ENCODE results near the gene MPHOSPH10. TPM values are rescaled to one million over a fixed set of nuclear protein-coding genes. Genes with fewer than 3 reads are reported as not detected.

MPHOSPH10 gene
- total and polyA plus RNA-seq, 10 of the 15 experiments (the other 5 are each of a cell fraction or from before 2014, with no cell fraction given), result 23.8 to 56.8 (median 41.3) TPM

GRCh38 chr2:71130152-71130904, at the start of gene MPHOSPH10, which contains the start of gene MCEE (continued):
- TF ChIP-seq RBBP5 (conservative IDR thresholded peaks at IDR 0.05), result 0 out of 2 replicates have a peak, but pooled peaks have one; percentile 24
- TF ChIP-seq, protein P1, sequence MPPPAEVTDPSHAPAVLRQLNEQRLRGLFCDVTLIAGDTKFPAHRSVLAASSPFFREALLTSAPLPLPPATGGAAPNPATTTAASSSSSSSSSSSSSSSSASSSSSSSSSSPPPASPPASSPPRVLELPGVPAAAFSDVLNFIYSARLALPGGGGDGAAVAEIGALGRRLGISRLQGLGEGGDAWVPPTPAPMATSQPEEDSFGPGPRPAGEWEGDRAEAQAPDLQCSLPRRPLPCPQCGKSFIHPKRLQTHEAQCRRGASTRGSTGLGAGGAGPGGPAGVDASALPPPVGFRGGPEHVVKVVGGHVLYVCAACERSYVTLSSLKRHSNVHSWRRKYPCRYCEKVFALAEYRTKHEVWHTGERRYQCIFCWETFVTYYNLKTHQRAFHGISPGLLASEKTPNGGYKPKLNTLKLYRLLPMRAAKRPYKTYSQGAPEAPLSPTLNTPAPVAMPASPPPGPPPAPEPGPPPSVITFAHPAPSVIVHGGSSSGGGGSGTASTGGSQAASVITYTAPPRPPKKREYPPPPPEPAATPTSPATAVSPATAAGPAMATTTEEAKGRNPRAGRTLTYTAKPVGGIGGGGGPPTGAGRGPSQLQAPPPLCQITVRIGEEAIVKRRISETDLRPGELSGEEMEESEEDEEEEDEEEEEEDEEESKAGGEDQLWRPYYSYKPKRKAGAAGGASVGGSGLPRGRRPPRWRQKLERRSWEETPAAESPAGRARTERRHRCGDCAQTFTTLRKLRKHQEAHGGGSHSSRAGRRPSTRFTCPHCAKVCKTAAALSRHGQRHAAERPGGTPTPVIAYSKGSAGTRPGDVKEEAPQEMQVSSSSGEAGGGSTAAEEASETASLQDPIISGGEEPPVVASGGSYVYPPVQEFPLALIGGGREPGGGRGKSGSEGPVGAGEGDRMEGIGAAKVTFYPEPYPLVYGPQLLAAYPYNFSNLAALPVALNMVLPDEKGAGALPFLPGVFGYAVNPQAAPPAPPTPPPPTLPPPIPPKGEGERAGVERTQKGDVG (CRISPR knock-in tag; IDR thresholded peaks at IDR 0.05), result no peak
- TF ChIP-seq EGR1 (IDR thresholded peaks at IDR 0.05; ENCODE audit: borderline replicate concordance in 1 of 2, low read depth in 2 of 2, low read length in 2 of 2), result peak; percentile 40 to 59; a peak in 2 of 3 replicates
- TF ChIP-seq CBFB (IDR thresholded peaks at IDR 0.05; ENCODE audit: low read depth), result peak; percentile 67
- TF ChIP-seq, protein P2, sequence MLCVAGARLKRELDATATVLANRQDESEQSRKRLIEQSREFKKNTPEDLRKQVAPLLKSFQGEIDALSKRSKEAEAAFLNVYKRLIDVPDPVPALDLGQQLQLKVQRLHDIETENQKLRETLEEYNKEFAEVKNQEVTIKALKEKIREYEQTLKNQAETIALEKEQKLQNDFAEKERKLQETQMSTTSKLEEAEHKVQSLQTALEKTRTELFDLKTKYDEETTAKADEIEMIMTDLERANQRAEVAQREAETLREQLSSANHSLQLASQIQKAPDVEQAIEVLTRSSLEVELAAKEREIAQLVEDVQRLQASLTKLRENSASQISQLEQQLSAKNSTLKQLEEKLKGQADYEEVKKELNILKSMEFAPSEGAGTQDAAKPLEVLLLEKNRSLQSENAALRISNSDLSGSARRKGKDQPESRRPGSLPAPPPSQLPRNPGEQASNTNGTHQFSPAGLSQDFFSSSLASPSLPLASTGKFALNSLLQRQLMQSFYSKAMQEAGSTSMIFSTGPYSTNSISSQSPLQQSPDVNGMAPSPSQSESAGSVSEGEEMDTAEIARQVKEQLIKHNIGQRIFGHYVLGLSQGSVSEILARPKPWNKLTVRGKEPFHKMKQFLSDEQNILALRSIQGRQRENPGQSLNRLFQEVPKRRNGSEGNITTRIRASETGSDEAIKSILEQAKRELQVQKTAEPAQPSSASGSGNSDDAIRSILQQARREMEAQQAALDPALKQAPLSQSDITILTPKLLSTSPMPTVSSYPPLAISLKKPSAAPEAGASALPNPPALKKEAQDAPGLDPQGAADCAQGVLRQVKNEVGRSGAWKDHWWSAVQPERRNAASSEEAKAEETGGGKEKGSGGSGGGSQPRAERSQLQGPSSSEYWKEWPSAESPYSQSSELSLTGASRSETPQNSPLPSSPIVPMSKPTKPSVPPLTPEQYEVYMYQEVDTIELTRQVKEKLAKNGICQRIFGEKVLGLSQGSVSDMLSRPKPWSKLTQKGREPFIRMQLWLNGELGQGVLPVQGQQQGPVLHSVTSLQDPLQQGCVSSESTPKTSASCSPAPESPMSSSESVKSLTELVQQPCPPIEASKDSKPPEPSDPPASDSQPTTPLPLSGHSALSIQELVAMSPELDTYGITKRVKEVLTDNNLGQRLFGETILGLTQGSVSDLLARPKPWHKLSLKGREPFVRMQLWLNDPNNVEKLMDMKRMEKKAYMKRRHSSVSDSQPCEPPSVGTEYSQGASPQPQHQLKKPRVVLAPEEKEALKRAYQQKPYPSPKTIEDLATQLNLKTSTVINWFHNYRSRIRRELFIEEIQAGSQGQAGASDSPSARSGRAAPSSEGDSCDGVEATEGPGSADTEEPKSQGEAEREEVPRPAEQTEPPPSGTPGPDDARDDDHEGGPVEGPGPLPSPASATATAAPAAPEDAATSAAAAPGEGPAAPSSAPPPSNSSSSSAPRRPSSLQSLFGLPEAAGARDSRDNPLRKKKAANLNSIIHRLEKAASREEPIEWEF (IDR thresholded peaks at IDR 0.05; ENCODE audit: insufficient replicate concordance, low read depth, low read length), result no peak
- TF ChIP-seq KLF5 (IDR thresholded peaks at IDR 0.05; ENCODE audit: partially characterized antibody), result peak; percentile 92
- TF ChIP-seq, protein P3, sequence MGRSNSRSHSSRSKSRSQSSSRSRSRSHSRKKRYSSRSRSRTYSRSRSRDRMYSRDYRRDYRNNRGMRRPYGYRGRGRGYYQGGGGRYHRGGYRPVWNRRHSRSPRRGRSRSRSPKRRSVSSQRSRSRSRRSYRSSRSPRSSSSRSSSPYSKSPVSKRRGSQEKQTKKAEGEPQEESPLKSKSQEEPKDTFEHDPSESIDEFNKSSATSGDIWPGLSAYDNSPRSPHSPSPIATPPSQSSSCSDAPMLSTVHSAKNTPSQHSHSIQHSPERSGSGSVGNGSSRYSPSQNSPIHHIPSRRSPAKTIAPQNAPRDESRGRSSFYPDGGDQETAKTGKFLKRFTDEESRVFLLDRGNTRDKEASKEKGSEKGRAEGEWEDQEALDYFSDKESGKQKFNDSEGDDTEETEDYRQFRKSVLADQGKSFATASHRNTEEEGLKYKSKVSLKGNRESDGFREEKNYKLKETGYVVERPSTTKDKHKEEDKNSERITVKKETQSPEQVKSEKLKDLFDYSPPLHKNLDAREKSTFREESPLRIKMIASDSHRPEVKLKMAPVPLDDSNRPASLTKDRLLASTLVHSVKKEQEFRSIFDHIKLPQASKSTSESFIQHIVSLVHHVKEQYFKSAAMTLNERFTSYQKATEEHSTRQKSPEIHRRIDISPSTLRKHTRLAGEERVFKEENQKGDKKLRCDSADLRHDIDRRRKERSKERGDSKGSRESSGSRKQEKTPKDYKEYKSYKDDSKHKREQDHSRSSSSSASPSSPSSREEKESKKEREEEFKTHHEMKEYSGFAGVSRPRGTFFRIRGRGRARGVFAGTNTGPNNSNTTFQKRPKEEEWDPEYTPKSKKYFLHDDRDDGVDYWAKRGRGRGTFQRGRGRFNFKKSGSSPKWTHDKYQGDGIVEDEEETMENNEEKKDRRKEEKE (IDR thresholded peaks at IDR 0.05), result peak; percentile 71; the same call in 1 of the 2 replicates
- no peak for TF ChIP-seq PBX3 (IDR thresholded peaks at IDR 0.05; ENCODE audit: insufficient replicate concordance, low read depth, low read length)
- TF ChIP-seq TARDBP (IDR thresholded peaks at IDR 0.05; ENCODE audit: borderline replicate concordance), result peak; percentile 85; the same call in 1 of the 2 replicates
- TF ChIP-seq, protein P4, sequence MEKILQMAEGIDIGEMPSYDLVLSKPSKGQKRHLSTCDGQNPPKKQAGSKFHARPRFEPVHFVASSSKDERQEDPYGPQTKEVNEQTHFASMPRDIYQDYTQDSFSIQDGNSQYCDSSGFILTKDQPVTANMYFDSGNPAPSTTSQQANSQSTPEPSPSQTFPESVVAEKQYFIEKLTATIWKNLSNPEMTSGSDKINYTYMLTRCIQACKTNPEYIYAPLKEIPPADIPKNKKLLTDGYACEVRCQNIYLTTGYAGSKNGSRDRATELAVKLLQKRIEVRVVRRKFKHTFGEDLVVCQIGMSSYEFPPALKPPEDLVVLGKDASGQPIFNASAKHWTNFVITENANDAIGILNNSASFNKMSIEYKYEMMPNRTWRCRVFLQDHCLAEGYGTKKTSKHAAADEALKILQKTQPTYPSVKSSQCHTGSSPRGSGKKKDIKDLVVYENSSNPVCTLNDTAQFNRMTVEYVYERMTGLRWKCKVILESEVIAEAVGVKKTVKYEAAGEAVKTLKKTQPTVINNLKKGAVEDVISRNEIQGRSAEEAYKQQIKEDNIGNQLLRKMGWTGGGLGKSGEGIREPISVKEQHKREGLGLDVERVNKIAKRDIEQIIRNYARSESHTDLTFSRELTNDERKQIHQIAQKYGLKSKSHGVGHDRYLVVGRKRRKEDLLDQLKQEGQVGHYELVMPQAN (conservative IDR thresholded peaks at IDR 0.05), result peak; percentile 97
- TF ChIP-seq SREBF2 (IDR thresholded peaks at IDR 0.05; ENCODE audit: low read length), result no peak
- no peak for TF ChIP-seq HDAC6 (IDR thresholded peaks at IDR 0.05; ENCODE audit: unreplicated experiment)
- TF ChIP-seq JUND (IDR thresholded peaks at IDR 0.05; ENCODE audit: low read depth, low read length), result no peak
